IMR-90 (cell line): Measurements from ENCODE around the gene E2F8.

ENCODE experiments used
- CEBPB ChIP-seq: IDR thresholded peaks from 2 replicates; pipeline ENCODE4 v1.6.1; 2012; ENCODE audit warnings: low read depth, low read length, improper control_type of control experiment
- CHD1 ChIP-seq: IDR thresholded peaks from 2 replicates; pipeline ENCODE4 v1.6.1; 2012; ENCODE audit warnings: low read depth, low read length, improper control_type of control experiment
- FOS ChIP-seq: fragments of 150-350 bp; IDR thresholded peaks from 2 replicates; pipeline ENCODE4 v1.6.1; 2016; ENCODE audit warnings: low read depth, low read length
- MAFK ChIP-seq: IDR thresholded peaks from 2 replicates; pipeline ENCODE4 v1.6.1; 2012; ENCODE audit warnings: low read depth, low read length, improper control_type of control experiment
- MAZ ChIP-seq: IDR thresholded peaks from 2 replicates; pipeline ENCODE4 v1.6.1; 2012; ENCODE audit warnings: low read depth, mild to moderate bottlenecking, low read length, improper control_type of control experiment, moderate library complexity, borderline replicate concordance
- POLR2A ChIP-seq: IDR thresholded peaks from 2 replicates; pipeline ENCODE4 v1.6.1; 2012; ENCODE audit warnings: mild to moderate bottlenecking, low read depth, low read length
- RAD21 ChIP-seq: IDR thresholded peaks from 2 replicates; pipeline ENCODE4 v1.6.1; 2012; ENCODE audit warnings: low read length, improper control_type of control experiment
- RCOR1 ChIP-seq: IDR thresholded peaks from 2 replicates; pipeline ENCODE4 v1.6.1; 2012; ENCODE audit warnings: mild to moderate bottlenecking, low read length, improper control_type of control experiment; ENCODE audit not compliant: insufficient replicate concordance
- RFX5 ChIP-seq: IDR thresholded peaks from 2 replicates; pipeline ENCODE4 v1.8.0; 2012; ENCODE audit warnings: low read depth, mild to moderate bottlenecking, low read length, moderate library complexity
- SMC3 ChIP-seq: fragments of 150-350 bp; IDR thresholded peaks from 2 replicates; pipeline ENCODE4 v1.6.1; 2016; ENCODE audit warnings: low read depth, mild to moderate bottlenecking, antibody characterized with exemption, low read length, moderate library complexity
- TF ChIP-seq, protein P1 (sequence below): conservative IDR thresholded peaks from 2 replicates; pipeline ENCODE4 v1.5.1; 2012; ENCODE audit warnings: mild to moderate bottlenecking, low read depth, low read length, improper control_type of control experiment
- TF ChIP-seq, protein P2 (sequence below): fragments of 150-350 bp; IDR thresholded peaks from 2 replicates; pipeline ENCODE4 v1.6.1; 2017; ENCODE audit warnings: mild to moderate bottlenecking, antibody characterized with exemption, low read length, low read depth
- TF ChIP-seq, protein P3 (sequence below): fragments of 150-350 bp; IDR thresholded peaks from 2 replicates; pipeline ENCODE4 v1.6.1; 2016; ENCODE audit warnings: low read depth, mild to moderate bottlenecking, low read length, moderate library complexity, borderline replicate concordance

DNA sequence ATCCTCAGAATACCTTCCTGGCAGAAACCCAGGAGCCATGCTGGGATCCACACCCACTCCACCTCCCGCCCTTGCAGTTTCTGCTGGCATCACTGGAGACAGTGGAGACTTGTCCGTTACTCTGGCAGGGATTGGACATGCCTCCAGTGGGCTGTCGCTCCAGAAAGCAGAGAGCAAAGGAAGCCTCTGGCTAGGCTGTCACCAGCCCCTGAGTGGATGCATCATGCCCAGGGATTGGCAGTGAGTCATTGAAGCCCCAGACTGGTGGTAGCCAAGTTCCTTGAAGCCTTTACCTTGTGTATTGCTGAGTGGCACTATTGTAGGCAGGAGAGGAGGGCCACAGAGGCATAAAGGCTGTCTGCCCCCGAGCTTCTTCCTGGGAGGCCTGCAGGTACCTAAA is 34.8 kb upstream of the E2F8 start:
- no peak for TF ChIP-seq RAD21
- TF ChIP-seq MAZ = no peak
- TF ChIP-seq, protein P1, sequence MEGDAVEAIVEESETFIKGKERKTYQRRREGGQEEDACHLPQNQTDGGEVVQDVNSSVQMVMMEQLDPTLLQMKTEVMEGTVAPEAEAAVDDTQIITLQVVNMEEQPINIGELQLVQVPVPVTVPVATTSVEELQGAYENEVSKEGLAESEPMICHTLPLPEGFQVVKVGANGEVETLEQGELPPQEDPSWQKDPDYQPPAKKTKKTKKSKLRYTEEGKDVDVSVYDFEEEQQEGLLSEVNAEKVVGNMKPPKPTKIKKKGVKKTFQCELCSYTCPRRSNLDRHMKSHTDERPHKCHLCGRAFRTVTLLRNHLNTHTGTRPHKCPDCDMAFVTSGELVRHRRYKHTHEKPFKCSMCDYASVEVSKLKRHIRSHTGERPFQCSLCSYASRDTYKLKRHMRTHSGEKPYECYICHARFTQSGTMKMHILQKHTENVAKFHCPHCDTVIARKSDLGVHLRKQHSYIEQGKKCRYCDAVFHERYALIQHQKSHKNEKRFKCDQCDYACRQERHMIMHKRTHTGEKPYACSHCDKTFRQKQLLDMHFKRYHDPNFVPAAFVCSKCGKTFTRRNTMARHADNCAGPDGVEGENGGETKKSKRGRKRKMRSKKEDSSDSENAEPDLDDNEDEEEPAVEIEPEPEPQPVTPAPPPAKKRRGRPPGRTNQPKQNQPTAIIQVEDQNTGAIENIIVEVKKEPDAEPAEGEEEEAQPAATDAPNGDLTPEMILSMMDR = no peak
- TF ChIP-seq RFX5 = no peak
- TF ChIP-seq POLR2A = no peak
- TF ChIP-seq, protein P2, sequence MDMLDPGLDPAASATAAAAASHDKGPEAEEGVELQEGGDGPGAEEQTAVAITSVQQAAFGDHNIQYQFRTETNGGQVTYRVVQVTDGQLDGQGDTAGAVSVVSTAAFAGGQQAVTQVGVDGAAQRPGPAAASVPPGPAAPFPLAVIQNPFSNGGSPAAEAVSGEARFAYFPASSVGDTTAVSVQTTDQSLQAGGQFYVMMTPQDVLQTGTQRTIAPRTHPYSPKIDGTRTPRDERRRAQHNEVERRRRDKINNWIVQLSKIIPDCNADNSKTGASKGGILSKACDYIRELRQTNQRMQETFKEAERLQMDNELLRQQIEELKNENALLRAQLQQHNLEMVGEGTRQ = no peak
- no peak for TF ChIP-seq SMC3
- no peak for TF ChIP-seq FOS
- no peak for TF ChIP-seq CHD1
- no peak for TF ChIP-seq MAFK
- TF ChIP-seq, protein P3, sequence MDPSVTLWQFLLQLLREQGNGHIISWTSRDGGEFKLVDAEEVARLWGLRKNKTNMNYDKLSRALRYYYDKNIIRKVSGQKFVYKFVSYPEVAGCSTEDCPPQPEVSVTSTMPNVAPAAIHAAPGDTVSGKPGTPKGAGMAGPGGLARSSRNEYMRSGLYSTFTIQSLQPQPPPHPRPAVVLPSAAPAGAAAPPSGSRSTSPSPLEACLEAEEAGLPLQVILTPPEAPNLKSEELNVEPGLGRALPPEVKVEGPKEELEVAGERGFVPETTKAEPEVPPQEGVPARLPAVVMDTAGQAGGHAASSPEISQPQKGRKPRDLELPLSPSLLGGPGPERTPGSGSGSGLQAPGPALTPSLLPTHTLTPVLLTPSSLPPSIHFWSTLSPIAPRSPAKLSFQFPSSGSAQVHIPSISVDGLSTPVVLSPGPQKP = no peak
- no peak for TF ChIP-seq RCOR1
- TF ChIP-seq CEBPB = no peak
